ENCODE results near the gene SNRNP27.
"Not testable (repeated sequence)": the region's sequence is repeated elsewhere in the genome, so short reads cannot be mapped to it uniquely, and the experiment has no call there.

The SNRNP27 gene

GRCh38 chr2:69893684-69894551 is at the start of gene SNRNP27:
TSS of gene SNRNP27 (plus strand) at chr2:69893956. CDS start at chr2:69893985, 29 bp downstream.
- DNase-seq, result peak in 13 of 14 donors; percentile 32 to 81 (median 72)

GRCh38 chr2:69843993-69844392 is 49.8 kb upstream of the SNRNP27 start:
- DNase-seq, result no peak

- no peak for DNase-seq
Measured at GRCh38 chr2:69844560-69844959, 49.2 kb upstream of the SNRNP27 start.

- no peak for DNase-seq
Measured at GRCh38 chr2:69846182-69847067, 47.3 kb upstream of the SNRNP27 start.

GRCh38 chr2:69847068-69847828 is 46.5 kb upstream of the SNRNP27 start:
- no peak for DNase-seq

GRCh38 chr2:69848186-69848790 is 45.5 kb upstream of the SNRNP27 start:
- no peak for DNase-seq

GRCh38 chr2:69858261-69858660 is 35.5 kb upstream of the SNRNP27 start:
- no peak for DNase-seq

- DNase-seq, result no peak
Measured at GRCh38 chr2:69863298-69863697, 30.5 kb upstream of the SNRNP27 start.

- DNase-seq, result no peak
Measured at GRCh38 chr2:69888451-69888850, 5.3 kb upstream of the SNRNP27 start.

- no peak for DNase-seq
Measured at GRCh38 chr2:69889302-69889701, 4.5 kb upstream of the SNRNP27 start.

GRCh38 chr2:69890881-69891280 is 2.9 kb upstream of the SNRNP27 start:
- DNase-seq, result no peak

GRCh38 chr2:69892838-69893424 is 825 bp upstream of the SNRNP27 start:
- DNase-seq, result not testable (repeated sequence)

- DNase-seq, result not testable (repeated sequence)
Measured at GRCh38 chr2:69894737-69895136, 981 bp downstream of the SNRNP27 start.

GRCh38 chr2:69902213-69902922 is 8.6 kb downstream of the SNRNP27 start:
- no peak for DNase-seq

- no peak for DNase-seq
Measured at GRCh38 chr2:69907216-69907615, 13.5 kb downstream of the SNRNP27 start.

- peak in 1 of 14 donors; percentile 46 for DNase-seq
Measured at GRCh38 chr2:69911985-69912563, 18.3 kb downstream of the SNRNP27 start.

GRCh38 chr2:69914164-69914949 is 20.6 kb downstream of the SNRNP27 start:
- peak; percentile 95 to 100 (median 100) for DNase-seq

GRCh38 chr2:69914950-69915945 is 21.5 kb downstream of the SNRNP27 start, which contains the start of gene MXD1:
TSS of gene MXD1 (plus strand) at chr2:69915109. CDS start at chr2:69915331, 222 bp downstream.
- peak in 5 of 14 donors; percentile 31 to 71 (median 49) for DNase-seq

Measured in C1 segment of cervical spinal cord (tissue), 14 donors.